Femur (tissue), 1 donor: ENCODE results near the gene CCDC34.
"Not testable (repeated sequence)": the region's sequence is repeated elsewhere in the genome, so short reads cannot be mapped to it uniquely, and the experiment has no call there.

Source experiments
- DNase-seq: peaks from one replicate; pipeline ENCODE4 v3.0.0-alpha.2; 2017

CCDC34 gene

DNA sequence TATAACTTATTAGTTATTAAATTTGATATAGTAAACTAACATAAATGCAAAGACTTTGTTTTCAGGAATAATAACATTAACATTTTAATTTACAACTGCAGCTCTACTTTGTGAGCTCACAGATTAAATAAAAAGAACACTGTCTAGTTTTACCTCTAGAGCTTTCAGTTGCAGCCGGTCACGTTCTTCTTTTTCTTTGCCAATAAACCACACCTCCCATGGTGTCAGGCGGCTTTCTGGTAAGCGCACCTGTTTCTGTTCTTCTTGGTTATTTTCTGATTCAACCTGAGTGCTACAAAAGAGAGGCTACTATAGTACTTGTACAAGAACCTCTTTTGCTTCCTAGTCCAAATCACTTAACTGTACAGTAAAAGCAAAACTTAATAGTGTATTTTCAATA, 5.8 kb downstream of the CCDC34 start:
- no peak for DNase-seq

- DNase-seq, result no peak
Measured at GRCh38 chr11:27356624-27357222, 6.3 kb downstream of the CCDC34 start.

GRCh38 chr11:27355575-27356104, 7.4 kb downstream of the CCDC34 start:
- no peak for DNase-seq

- DNase-seq, result no peak
Measured at GRCh38 chr11:27354359-27354965, 8.6 kb downstream of the CCDC34 start.

GRCh38 chr11:27353593-27354358, 9.2 kb downstream of the CCDC34 start:
- DNase-seq, result no peak

DNA sequence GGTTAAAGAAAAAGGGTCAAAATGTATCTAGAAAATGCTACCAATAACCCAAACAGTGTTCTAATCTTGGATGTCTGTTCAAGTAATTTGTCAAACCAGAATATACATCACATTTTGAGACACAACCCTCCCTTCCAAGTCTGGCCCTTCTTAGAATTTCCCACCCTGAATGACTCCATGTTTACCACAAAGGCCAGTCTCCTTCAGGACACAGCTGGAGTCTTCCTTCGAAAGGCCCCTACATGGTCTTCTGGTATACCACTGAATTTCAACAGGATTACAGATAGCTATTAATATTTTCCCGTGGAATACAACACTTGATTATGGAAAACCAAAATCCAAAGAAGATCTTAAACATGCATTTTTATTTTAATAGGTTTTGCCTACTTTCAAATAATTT, 10.2 kb downstream of the CCDC34 start:
- no peak for DNase-seq

DNA sequence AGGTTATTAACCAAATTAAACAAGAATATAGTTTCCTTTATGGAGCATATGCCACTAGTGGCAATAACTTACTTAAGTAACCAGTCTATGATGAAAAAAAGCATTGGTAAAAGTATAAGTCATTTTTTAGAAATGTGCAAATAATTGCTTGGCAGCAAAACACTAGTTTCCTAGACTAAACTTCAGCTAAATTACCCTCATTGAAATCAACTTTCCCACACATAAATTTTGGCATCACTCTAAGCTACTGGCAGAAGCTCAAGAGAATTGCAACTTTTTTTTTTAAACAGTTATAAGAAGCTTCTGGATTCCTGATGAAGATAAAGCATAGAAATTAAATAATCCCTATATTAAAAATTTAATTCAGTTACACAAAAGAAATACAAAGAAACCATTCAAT, 12.5 kb downstream of the CCDC34 start:
- no peak for DNase-seq

GRCh38 chr11:27349919-27350318, 13.1 kb downstream of the CCDC34 start:
- DNase-seq, result no peak

GRCh38 chr11:27348340-27348873, 14.6 kb downstream of the CCDC34 start:
- DNase-seq, result no peak

GRCh38 chr11:27347359-27348339, 15.4 kb downstream of the CCDC34 start:
- DNase-seq, result no peak

DNA sequence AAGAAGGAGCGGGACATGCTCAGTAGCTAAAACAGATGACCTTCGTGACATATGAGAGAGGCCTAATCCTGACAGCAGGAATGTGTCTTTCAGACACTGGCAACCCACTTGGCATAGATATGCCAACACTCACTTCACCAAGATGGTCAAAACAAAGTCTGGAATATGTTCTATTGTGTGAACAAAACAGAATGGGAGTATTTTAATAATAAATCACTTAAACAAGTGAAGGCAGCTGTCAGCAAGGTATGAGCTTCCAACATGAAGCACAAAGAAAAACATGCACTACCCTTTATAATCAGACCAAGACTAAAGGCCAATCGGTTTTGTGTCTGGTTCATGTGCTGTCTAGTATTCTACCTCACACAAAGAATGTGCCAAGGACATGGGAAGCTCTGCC, 23.1 kb downstream of the CCDC34 start:
- DNase-seq, result no peak

DNA sequence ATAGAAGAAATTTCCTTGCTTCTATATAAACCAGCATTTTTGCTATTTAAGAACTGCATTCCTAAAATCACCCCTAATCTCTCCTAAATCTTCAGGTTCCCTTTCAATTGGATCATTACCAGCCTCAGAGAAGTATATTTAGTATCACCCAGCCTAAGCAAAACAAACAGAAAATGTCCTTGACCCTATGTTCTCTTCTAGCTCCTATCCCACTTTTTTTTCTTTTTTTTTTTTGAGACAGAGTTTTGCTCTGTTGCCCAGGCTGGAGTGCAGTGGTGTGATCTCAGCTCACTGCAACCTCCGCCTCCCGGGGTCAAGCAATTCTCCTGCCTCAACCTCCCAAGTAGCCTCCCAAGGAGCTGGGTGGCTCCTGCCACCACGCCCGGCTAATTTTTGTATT, 28.3 kb downstream of the CCDC34 start:
- not testable (repeated sequence) for DNase-seq

DNA sequence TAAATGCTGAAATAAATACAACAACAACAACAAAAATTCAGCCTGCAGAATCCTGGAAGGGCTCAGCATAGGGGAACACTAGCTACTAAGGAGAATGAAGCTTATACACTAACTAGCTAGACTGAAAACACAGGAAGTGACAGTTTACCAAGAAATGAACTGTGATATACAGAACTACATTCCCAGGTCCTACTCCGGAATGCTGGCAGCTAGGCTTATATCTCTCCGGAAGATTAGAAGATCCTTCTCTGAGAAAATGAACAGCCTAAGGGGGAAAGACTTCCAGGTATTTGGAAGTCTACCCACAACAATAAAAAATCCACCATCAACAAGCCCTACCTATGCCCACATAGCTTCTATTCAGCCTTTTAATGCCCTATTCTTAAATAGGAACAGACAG, 31.0 kb downstream of the CCDC34 start:
- DNase-seq, result no peak

DNA sequence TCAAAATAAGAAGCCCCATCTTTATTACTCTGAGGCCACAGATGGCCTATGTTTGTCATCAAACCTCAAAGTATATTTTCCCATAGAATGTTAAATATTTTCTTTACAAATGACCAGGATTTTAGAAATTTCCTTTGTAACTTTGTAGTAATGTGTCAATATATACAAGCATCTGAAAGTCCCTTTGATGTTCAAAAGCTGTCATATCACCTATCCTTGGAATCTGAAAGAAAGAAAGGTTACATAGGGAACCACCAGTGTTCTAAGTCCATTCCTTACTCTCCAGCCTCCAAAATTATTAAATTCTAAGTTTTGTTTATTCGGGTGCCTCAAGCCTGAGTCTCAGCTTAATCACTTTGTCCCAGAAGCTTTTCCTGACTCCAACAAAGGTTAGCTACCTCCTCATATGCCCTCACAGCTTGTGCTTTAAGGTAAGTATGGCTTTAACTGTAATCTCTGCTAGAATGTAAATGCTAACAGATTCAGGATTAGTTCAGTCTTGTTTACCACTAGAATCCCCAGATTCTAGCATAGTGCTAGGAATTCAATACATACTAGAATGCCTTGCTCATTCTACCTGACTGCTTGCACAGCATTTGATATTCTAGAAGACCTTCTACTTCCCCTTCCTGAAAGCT, 32.3 kb downstream of the CCDC34 start:
- no peak for DNase-seq

- no peak for DNase-seq
Measured at GRCh38 chr11:27329867-27330632, 33.0 kb downstream of the CCDC34 start.

DNA sequence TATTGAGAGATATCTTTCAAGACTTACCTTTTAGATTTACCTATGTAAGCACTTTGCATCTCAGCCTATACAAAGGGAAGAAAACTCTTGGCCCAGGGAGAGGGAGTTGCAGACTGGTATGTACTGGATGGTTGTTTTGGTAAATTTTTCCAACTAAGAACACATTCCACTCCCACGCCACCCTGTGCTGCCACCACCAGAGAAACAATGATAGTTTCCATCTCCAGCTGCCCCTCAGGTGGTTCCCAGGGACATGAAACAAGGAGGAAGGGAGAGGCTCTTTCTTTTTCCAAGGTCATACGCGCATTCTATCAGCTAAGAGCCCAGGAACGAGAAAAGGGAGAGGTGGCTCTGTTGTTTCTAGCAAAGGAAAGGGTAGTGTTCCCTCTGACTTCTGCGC, 34.4 kb downstream of the CCDC34 start:
- DNase-seq, result no peak

DNA sequence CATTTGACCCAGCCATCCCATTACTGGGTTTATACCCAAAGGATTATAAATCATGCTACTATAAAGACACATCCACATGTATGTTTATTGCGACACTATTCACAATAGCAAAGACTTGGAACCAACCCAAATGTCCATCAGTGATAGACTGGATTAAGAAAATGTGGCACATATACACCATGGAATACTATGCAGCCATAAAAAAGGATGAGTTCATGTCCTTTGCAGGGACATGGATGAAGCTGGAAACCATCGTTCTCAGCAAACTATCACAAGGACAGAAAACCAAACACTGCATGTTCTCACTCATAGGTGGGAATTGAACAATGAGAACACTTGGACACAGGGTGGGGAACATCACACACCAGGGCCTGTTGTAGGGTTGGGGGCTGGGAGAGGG, 36.0 kb downstream of the CCDC34 start:
- DNase-seq, result not testable (repeated sequence)

DNA sequence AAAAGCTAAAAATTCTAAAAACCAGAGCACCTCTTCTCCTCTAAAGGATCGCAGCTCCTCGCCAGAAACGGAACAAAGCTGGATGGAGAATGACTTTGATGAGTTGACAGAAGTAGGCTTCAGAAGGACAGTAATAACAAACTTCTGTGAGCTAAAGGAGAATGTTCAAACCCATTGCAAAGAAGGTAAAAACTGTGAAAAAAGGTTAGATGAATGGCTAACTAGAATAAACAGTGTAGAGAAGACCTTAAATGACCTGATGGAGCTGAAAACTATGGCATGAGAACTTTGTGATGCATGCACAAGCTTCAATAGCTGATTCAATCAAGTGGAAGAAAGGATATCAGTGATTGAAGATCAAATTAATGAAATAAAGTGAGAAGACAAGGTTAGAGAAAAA, 40.8 kb downstream of the CCDC34 start:
- DNase-seq, result not testable (repeated sequence)

DNA sequence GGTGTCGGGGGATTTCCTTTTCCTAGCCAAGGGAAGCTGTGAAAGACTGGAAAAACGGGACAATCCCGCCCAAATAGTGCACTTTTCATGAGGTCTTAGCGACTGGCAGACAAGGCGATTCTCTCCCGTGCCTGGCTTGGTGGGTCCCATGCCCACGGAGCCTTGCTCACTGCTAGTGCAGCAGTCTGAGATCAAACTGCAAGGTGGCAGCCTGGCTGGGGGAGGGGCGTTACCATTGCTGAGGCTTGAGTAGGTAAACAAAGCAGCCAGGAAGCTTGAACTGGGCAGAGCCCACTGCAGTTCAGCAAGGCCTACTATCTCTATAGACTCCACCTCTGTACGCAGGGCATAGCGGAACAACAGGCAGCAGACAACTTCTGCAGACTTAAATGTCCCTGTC, 41.7 kb downstream of the CCDC34 start:
- not testable (repeated sequence) for DNase-seq

GRCh38 chr11:27319072-27319471, 43.9 kb downstream of the CCDC34 start:
- no peak for DNase-seq

GRCh38 chr11:27317751-27318150, 45.3 kb downstream of the CCDC34 start:
- no peak for DNase-seq
